Neural progenitor cell (in vitro differentiated cells): ENCODE data around the gene PPP1R3G. TPM values are rescaled to one million over a fixed set of nuclear protein-coding genes. Genes with fewer than 3 reads are reported as not detected.

ENCODE experiments used
- DNase-seq: peaks from one replicate; pipeline ENCODE4 v3.0.0-alpha.2; 2016; ENCODE audit warnings: low spot score
- H2AFZ ChIP-seq: fragments of 200-600 bp; sonication (generic); replicated peaks from 2 replicates; pipeline ENCODE4 v1.6.1; 2016; ENCODE audit warnings: antibody characterized with exemption
- H3F3A ChIP-seq: fragments of 200-600 bp; sonication (generic); 2 replicates; pipeline ENCODE4 v1.6.1; 2016; ENCODE audit warnings: antibody characterized with exemption, low read depth
- H3K27ac ChIP-seq: fragments of 200-600 bp; sonication (generic); 2 replicates; pipeline ENCODE4 v1.5.1; 2016; ENCODE audit warnings: mild to moderate bottlenecking
- H3K27me3 ChIP-seq: fragments of 200-600 bp; sonication (generic); 2 replicates; pipeline ENCODE4 v1.6.1; 2016; ENCODE audit warnings: mild to moderate bottlenecking, moderate library complexity
- H3K36me3 ChIP-seq: fragments of 200-600 bp; sonication (generic); 2 replicates; pipeline ENCODE4 v1.5.1; 2016
- H3K4me1 ChIP-seq: fragments of 200-600 bp; sonication (generic); 2 replicates; pipeline ENCODE4 v1.6.1; 2016; ENCODE audit warnings: mixed run types
- H3K4me2 ChIP-seq: fragments of 200-600 bp; sonication (generic); 2 replicates; pipeline ENCODE4 v1.6.1; 2016
- H3K4me3 ChIP-seq: fragments of 200-600 bp; sonication (generic); 2 replicates; pipeline ENCODE4 v1.5.1; 2016
- H3K79me2 ChIP-seq: fragments of 200-600 bp; sonication (generic); 2 replicates; pipeline ENCODE4 v1.6.1; 2016; ENCODE audit warnings: low read depth
- H3K9ac ChIP-seq: fragments of 200-600 bp; sonication (generic); 2 replicates; pipeline ENCODE4 v1.6.1; 2016
- H3K9me3 ChIP-seq: fragments of 200-600 bp; sonication (generic); 2 replicates; pipeline ENCODE4 v1.5.1; 2016; ENCODE audit warnings: low read depth
- H4K20me1 ChIP-seq: fragments of 200-600 bp; sonication (generic); 2 replicates; pipeline ENCODE4 v1.6.1; 2016; ENCODE audit warnings: low read depth
- H3K27ac Mint-ChIP-seq: 3 replicates; pipeline ENCODE4 v1.8.0; 2021; ENCODE audit warnings: mixed read lengths
- H3K27me3 Mint-ChIP-seq: 2 replicates; pipeline ENCODE4 v1.8.0; 2022; ENCODE audit warnings: low read depth, mild to moderate bottlenecking, inconsistent platforms, moderate library complexity, mixed read lengths; ENCODE audit not compliant: insufficient read depth
- H3K36me3 Mint-ChIP-seq: 3 replicates; pipeline ENCODE4 v1.8.0; 2021; ENCODE audit warnings: mixed read lengths
- H3K4me1 Mint-ChIP-seq: 3 replicates; pipeline ENCODE4 v1.8.0; 2021; ENCODE audit warnings: mixed read lengths
- H3K4me3 Mint-ChIP-seq: 3 replicates; pipeline ENCODE4 v1.8.0; 2021; ENCODE audit warnings: mild to moderate bottlenecking, moderate library complexity, mixed read lengths
- H3K9me3 Mint-ChIP-seq: 3 replicates; pipeline ENCODE4 v1.8.0; 2020; ENCODE audit warnings: mixed read lengths
- EZH2 ChIP-seq: fragments of 200-600 bp; sonication (generic); IDR thresholded peaks from 2 replicates; pipeline ENCODE4 v1.6.1; 2017; ENCODE audit warnings: antibody characterized with exemption, mild to moderate bottlenecking, moderate library complexity
- EZH2phosphoT487 ChIP-seq: fragments of 200-600 bp; sonication (generic); IDR thresholded peaks from 2 replicates; pipeline ENCODE4 v1.6.1; 2017; ENCODE audit warnings: antibody characterized with exemption
- total RNA-seq: library from RNA; depleted of rRNA; stranded (reverse); fragments of >200 nt; gene quantifications from 2 replicates; pipeline ENCODE4 v1.2.3, GENCODE V29; 2015; ENCODE audit warnings: low replicate concordance
- TF ChIP-seq, protein P1 (sequence below): fragments of 200-600 bp; sonication (generic); IDR thresholded peaks from 2 replicates; pipeline ENCODE4 v1.5.1; 2017; ENCODE audit warnings: antibody characterized with exemption, mild to moderate bottlenecking

PPP1R3G gene
- total RNA-seq, 1 donor from 2014 or later: 0.36 TPM

DNA sequence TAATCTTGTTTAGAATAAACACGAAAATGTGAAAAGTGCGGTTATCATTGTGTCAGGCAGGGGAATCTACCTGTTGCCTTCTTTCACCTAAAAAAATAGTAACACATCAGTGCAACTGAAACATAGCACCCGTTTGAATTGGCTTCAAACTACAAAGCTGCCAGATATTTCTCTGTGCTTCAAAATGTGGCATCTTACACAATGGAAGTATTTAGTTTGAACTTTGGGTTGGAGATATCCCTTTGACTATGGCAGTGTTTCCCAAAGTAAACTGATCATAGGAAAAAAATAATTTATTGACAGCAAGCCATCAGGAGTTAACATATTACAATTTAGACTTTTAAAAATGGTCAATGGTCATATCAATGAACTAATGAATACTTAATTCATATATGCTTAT is 3.6 kb downstream of the PPP1R3G start:
- H3K36me3 Mint-ChIP-seq: no peaks in the 10 kb centered on the region
- TF ChIP-seq, protein P1, sequence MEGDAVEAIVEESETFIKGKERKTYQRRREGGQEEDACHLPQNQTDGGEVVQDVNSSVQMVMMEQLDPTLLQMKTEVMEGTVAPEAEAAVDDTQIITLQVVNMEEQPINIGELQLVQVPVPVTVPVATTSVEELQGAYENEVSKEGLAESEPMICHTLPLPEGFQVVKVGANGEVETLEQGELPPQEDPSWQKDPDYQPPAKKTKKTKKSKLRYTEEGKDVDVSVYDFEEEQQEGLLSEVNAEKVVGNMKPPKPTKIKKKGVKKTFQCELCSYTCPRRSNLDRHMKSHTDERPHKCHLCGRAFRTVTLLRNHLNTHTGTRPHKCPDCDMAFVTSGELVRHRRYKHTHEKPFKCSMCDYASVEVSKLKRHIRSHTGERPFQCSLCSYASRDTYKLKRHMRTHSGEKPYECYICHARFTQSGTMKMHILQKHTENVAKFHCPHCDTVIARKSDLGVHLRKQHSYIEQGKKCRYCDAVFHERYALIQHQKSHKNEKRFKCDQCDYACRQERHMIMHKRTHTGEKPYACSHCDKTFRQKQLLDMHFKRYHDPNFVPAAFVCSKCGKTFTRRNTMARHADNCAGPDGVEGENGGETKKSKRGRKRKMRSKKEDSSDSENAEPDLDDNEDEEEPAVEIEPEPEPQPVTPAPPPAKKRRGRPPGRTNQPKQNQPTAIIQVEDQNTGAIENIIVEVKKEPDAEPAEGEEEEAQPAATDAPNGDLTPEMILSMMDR: no peak
- TF ChIP-seq EZH2phosphoT487 (no peak), EZH2 (no peak)
- peaks cover 59% of the 10 kb centered on the region for H3K27me3 ChIP-seq
- H3K79me2 ChIP-seq: no peaks in the 10 kb centered on the region
- H3K27ac ChIP-seq: no peak overlapping the region
- H3K27ac Mint-ChIP-seq: no peak overlapping the region
- H3K9me3 ChIP-seq: no peaks in the 10 kb centered on the region
- no peak overlapping the region for H2AFZ ChIP-seq
- H3K27me3 Mint-ChIP-seq: peaks cover 10% of the 10 kb centered on the region
- no peaks in the 10 kb centered on the region for H3K9me3 Mint-ChIP-seq
- H3K4me1 ChIP-seq: peaks cover 20% of the 10 kb centered on the region
- no peak overlapping the region for H3K4me2 ChIP-seq
- H3K36me3 ChIP-seq: no peaks in the 10 kb centered on the region
- H3K9ac ChIP-seq: no peak overlapping the region
- no peak overlapping the region for H3K4me3 Mint-ChIP-seq
- peaks cover 4% of the 10 kb centered on the region for H3F3A ChIP-seq
- no peak for DNase-seq
- peaks cover 9% of the 10 kb centered on the region for H3K4me1 Mint-ChIP-seq
- H3K4me3 ChIP-seq: no peak overlapping the region
- H4K20me1 ChIP-seq: peaks cover 5% of the 10 kb centered on the region

GRCh38 chr6:5089481-5090438 is 4.6 kb downstream of the PPP1R3G start:
- Histone ChIP-seq H3K79me2 (no peaks in the 10 kb centered on the region), H3K4me1 (peaks cover 17% of the 10 kb centered on the region), H3K9me3 (no peaks in the 10 kb centered on the region), H4K20me1 (peaks cover 5% of the 10 kb centered on the region), H3F3A (peaks cover 4% of the 10 kb centered on the region), H3K36me3 (no peaks in the 10 kb centered on the region), H3K9ac (no peak overlapping the region), H3K27ac (no peak overlapping the region), H3K4me2 (no peak overlapping the region), H3K27me3 (peaks cover 49% of the 10 kb centered on the region), H3K4me3 (no peak overlapping the region), H2AFZ (no peak overlapping the region)
- Mint-ChIP-seq H3K4me3 (no peak overlapping the region), H3K36me3 (no peaks in the 10 kb centered on the region), H3K27me3 (peaks cover 10% of the 10 kb centered on the region), H3K4me1 (peaks cover 8% of the 10 kb centered on the region), H3K9me3 (no peaks in the 10 kb centered on the region), H3K27ac (no peak overlapping the region)
- no peak for DNase-seq
- TF ChIP-seq, protein P1: no peak
- TF ChIP-seq EZH2phosphoT487: no peak

DNA sequence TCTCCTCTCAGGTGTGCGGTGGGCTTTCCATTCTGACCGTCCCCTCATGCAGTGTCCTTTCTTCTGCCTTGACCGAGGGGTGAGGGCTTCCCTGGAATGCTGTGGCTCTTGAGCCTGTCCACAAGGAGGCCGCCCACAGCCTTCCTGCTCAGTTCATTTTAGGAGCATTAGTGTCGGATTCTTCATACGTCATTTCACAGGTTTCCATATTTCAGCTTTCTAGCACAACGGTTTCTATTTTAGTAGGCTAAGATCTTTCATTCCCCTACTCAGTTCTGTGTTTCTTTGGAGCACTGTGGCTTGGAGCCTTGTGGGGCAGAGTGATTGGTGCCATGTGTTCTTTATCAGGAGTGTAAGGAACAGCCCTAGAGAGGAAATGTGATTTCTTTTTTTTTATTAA is 5.5 kb downstream of the PPP1R3G start:
- H3K27me3 Mint-ChIP-seq: peaks cover 10% of the 10 kb centered on the region
- Histone ChIP-seq H3K27ac (no peak overlapping the region), H3K4me1 (peaks cover 14% of the 10 kb centered on the region), H2AFZ (no peak overlapping the region), H3K4me3 (no peak overlapping the region), H3K9ac (no peak overlapping the region), H3K4me2 (no peak overlapping the region), H3K9me3 (no peaks in the 10 kb centered on the region), H3K36me3 (no peaks in the 10 kb centered on the region), H3F3A (peaks cover 4% of the 10 kb centered on the region), H3K27me3 (peaks cover 41% of the 10 kb centered on the region), H4K20me1 (peaks cover 5% of the 10 kb centered on the region), H3K79me2 (no peaks in the 10 kb centered on the region)
- TF ChIP-seq EZH2: no peak
- no peak for TF ChIP-seq EZH2phosphoT487
- TF ChIP-seq, protein P1: no peak
- peaks cover 7% of the 10 kb centered on the region for H3K4me1 Mint-ChIP-seq
- no peak overlapping the region for H3K4me3 Mint-ChIP-seq
- DNase-seq: no peak
- H3K9me3 Mint-ChIP-seq: no peaks in the 10 kb centered on the region
- no peaks in the 10 kb centered on the region for H3K36me3 Mint-ChIP-seq
- no peak overlapping the region for H3K27ac Mint-ChIP-seq
